Mucosa of stomach (tissue), 1 donor: ENCODE data around the gene MKI67.

Experiments used
- H3K27me3 ChIP-seq: one replicate; pipeline ENCODE4 v1.7.0; 2013; ENCODE audit warnings: mild to moderate bottlenecking, low read length; ENCODE audit not compliant: control insufficient read depth, insufficient read depth
- H3K36me3 ChIP-seq: one replicate; pipeline ENCODE4 v1.7.0; 2013; ENCODE audit warnings: low read length; ENCODE audit not compliant: control insufficient read depth, insufficient read depth
- H3K4me1 ChIP-seq: one replicate; pipeline ENCODE4 v1.7.0; 2013; ENCODE audit warnings: mild to moderate bottlenecking, low read length; ENCODE audit not compliant: control insufficient read depth, insufficient read depth
- H3K4me3 ChIP-seq: one replicate; pipeline ENCODE4 v1.7.0; 2013; ENCODE audit warnings: low read length
- H3K9ac ChIP-seq: one replicate; pipeline ENCODE4 v1.7.0; 2013; ENCODE audit warnings: mild to moderate bottlenecking, low read length, moderate library complexity
- H3K9me3 ChIP-seq: one replicate; pipeline ENCODE4 v1.7.0; 2013; ENCODE audit warnings: mild to moderate bottlenecking, low read length, moderate library complexity; ENCODE audit not compliant: control insufficient read depth
- donor health status: Pancreatic carcinoma.

Gene MKI67

GRCh38 chr10:128072941-128073645, 53.1 kb downstream of the MKI67 start:
- Histone ChIP-seq H3K9ac (no peak overlapping the region), H3K4me3 (no peak overlapping the region), H3K36me3 (no peaks in the 10 kb centered on the region), H3K9me3 (no peaks in the 10 kb centered on the region), H3K4me1 (no peaks in the 10 kb centered on the region), H3K27me3 (no peaks in the 10 kb centered on the region)

- Histone ChIP-seq H3K4me1 (no peaks in the 10 kb centered on the region), H3K9me3 (no peaks in the 10 kb centered on the region), H3K4me3 (no peak overlapping the region), H3K27me3 (no peaks in the 10 kb centered on the region), H3K9ac (no peak overlapping the region), H3K36me3 (peaks cover 4% of the 10 kb centered on the region)
Measured at GRCh38 chr10:128072046-128072445, 54.2 kb downstream of the MKI67 start.

GRCh38 chr10:128071417-128071782, 54.8 kb downstream of the MKI67 start:
- Histone ChIP-seq H3K9ac (no peak overlapping the region), H3K36me3 (peaks cover 8% of the 10 kb centered on the region), H3K4me3 (no peak overlapping the region), H3K9me3 (no peaks in the 10 kb centered on the region), H3K27me3 (no peaks in the 10 kb centered on the region), H3K4me1 (no peaks in the 10 kb centered on the region)

- Histone ChIP-seq H3K9ac (no peak overlapping the region), H3K4me1 (no peaks in the 10 kb centered on the region), H3K4me3 (no peak overlapping the region), H3K27me3 (no peaks in the 10 kb centered on the region), H3K9me3 (no peaks in the 10 kb centered on the region), H3K36me3 (peaks cover 12% of the 10 kb centered on the region)
Measured at GRCh38 chr10:128070721-128071416, 55.4 kb downstream of the MKI67 start.

- no peak overlapping the region for H3K9ac ChIP-seq
- H3K27me3 ChIP-seq = no peaks in the 10 kb centered on the region
- peaks cover 16% of the 10 kb centered on the region for H3K36me3 ChIP-seq
- no peaks in the 10 kb centered on the region for H3K9me3 ChIP-seq
- no peak overlapping the region for H3K4me3 ChIP-seq
- H3K4me1 ChIP-seq = no peaks in the 10 kb centered on the region
Measured at GRCh38 chr10:128070161-128070560, 56.1 kb downstream of the MKI67 start.

- H3K36me3 ChIP-seq = peaks cover 16% of the 10 kb centered on the region
- H3K9ac ChIP-seq = no peak overlapping the region
Measured at GRCh38 chr10:128069351-128070051, 56.7 kb downstream of the MKI67 start.

GRCh38 chr10:128068398-128069285, 57.6 kb downstream of the MKI67 start:
- no peaks in the 10 kb centered on the region for H3K9me3 ChIP-seq
- no peak overlapping the region for H3K9ac ChIP-seq
- no peaks in the 10 kb centered on the region for H3K4me1 ChIP-seq
- H3K27me3 ChIP-seq = no peaks in the 10 kb centered on the region
- H3K4me3 ChIP-seq = no peak overlapping the region
- H3K36me3 ChIP-seq = peaks cover 16% of the 10 kb centered on the region

More at GRCh38 chr10:128069351-128070051, 56.7 kb downstream of the MKI67 start:
- H3K4me1 ChIP-seq = no peaks in the 10 kb centered on the region
- no peaks in the 10 kb centered on the region for H3K27me3 ChIP-seq
- no peaks in the 10 kb centered on the region for H3K9me3 ChIP-seq
- no peak overlapping the region for H3K4me3 ChIP-seq

GRCh38 chr10:128067691-128068397, 58.4 kb downstream of the MKI67 start:
- Histone ChIP-seq H3K9ac (no peak overlapping the region), H3K9me3 (no peaks in the 10 kb centered on the region), H3K27me3 (no peaks in the 10 kb centered on the region), H3K4me3 (no peak overlapping the region), H3K4me1 (no peaks in the 10 kb centered on the region), H3K36me3 (peaks cover 16% of the 10 kb centered on the region)

GRCh38 chr10:128066870-128067382, 59.3 kb downstream of the MKI67 start:
- Histone ChIP-seq H3K4me1 (no peaks in the 10 kb centered on the region), H3K4me3 (no peak overlapping the region), H3K36me3 (peaks cover 16% of the 10 kb centered on the region), H3K9me3 (no peaks in the 10 kb centered on the region), H3K27me3 (no peaks in the 10 kb centered on the region), H3K9ac (no peak overlapping the region)

- Histone ChIP-seq H3K36me3 (peaks cover 16% of the 10 kb centered on the region), H3K4me1 (no peaks in the 10 kb centered on the region), H3K4me3 (no peak overlapping the region), H3K9me3 (no peaks in the 10 kb centered on the region), H3K27me3 (no peaks in the 10 kb centered on the region), H3K9ac (no peak overlapping the region)
Measured at GRCh38 chr10:128065881-128066534, 60.2 kb downstream of the MKI67 start.
